IMR-90 (cell line): ENCODE measurements around the gene AFDN. TPM values are rescaled to one million over a fixed set of nuclear protein-coding genes. Genes with fewer than 3 reads are reported as not detected.

Experiments
- ATAC-seq: fragments of 200-7000 bp; cut with Tn5 transposase; 2 replicates; pipeline ENCODE4 v1.9.1; 2020; ENCODE audit warnings: low read depth, mild to moderate bottlenecking, moderate library complexity
- BruUV-seq: library from RNA; stranded (reverse); fragments of 400-500 nt; replicated peaks from 2 replicates; lab custom pipeline; 2021; lab: Mats Ljungman, UMichigan
- CTCF ChIA-PET: fragments of 300-600 bp; formaldehyde crosslinking; extraction: SDS; loops from one replicate; lab custom pipeline; 2021; ENCODE audit warnings: antibody characterized with exemption; lab: Yijun Ruan, JAX
- POLR2A ChIA-PET: fragments of 300-600 bp; sonication (Branson Sonifier 250); formaldehyde crosslinking; loops from one replicate; lab custom pipeline; 2022; ENCODE audit warnings: antibody characterized with exemption; ENCODE audit not compliant: unreplicated experiment; lab: Charles Lee
- DNase-seq: peaks from one replicate; pipeline ENCODE4 v3.0.0; 2013
- H2AFZ ChIP-seq: replicated peaks from 2 replicates; pipeline ENCODE3; 2013; ENCODE audit warnings: low read length, mild to moderate bottlenecking; ENCODE audit not compliant: poor library complexity
- H2AK5ac ChIP-seq: 2 replicates; pipeline ENCODE4 v1.6.1; 2013; ENCODE audit warnings: low read depth, low read length, inconsistent platforms
- H2AK9ac ChIP-seq: replicated peaks from 2 replicates; pipeline ENCODE3; 2013; ENCODE audit warnings: mild to moderate bottlenecking, low read depth, low read length, moderate library complexity; ENCODE audit not compliant: poor library complexity
- H2BK120ac ChIP-seq: 2 replicates; pipeline ENCODE4 v1.6.1; 2013; ENCODE audit warnings: low read depth, low read length, inconsistent platforms
- H2BK15ac ChIP-seq: 3 replicates; pipeline ENCODE4 v1.6.1; 2013; ENCODE audit warnings: low read depth, low read length, inconsistent platforms
- H2BK20ac ChIP-seq: 2 replicates; pipeline ENCODE4 v1.6.1; 2013; ENCODE audit warnings: low read depth, mild to moderate bottlenecking, inconsistent platforms, low read length, moderate library complexity
- H2BK5ac ChIP-seq: 2 replicates; pipeline ENCODE4 v1.6.1; 2013; ENCODE audit warnings: mild to moderate bottlenecking, low read depth, low read length, inconsistent platforms; ENCODE audit not compliant: poor library complexity, severe bottlenecking
- H3K14ac ChIP-seq: replicated peaks from 2 replicates; pipeline ENCODE4 v1.6.1; 2013; ENCODE audit warnings: low read depth, low read length, inconsistent platforms
- H3K18ac ChIP-seq: 2 replicates; pipeline ENCODE4 v1.6.1; 2013; ENCODE audit warnings: low read depth, low read length, control low read depth
- H3K23ac ChIP-seq: 2 replicates; pipeline ENCODE4 v1.6.1; 2013; ENCODE audit warnings: low read depth, low read length, inconsistent platforms
- H3K27ac ChIP-seq: 2 replicates; pipeline ENCODE4 v1.5.1; 2013; ENCODE audit warnings: mild to moderate bottlenecking, control low read depth, low read length; ENCODE audit not compliant: insufficient read depth
- H3K27me3 ChIP-seq: 2 replicates; pipeline ENCODE4 v1.6.1; 2013; ENCODE audit warnings: low read length; ENCODE audit not compliant: control insufficient read depth, insufficient read depth
- H3K36me3 ChIP-seq: 2 replicates; pipeline ENCODE4 v1.6.1; 2013; ENCODE audit warnings: low read length, mixed read lengths; ENCODE audit not compliant: control insufficient read depth, insufficient read depth
- H3K4ac ChIP-seq: 2 replicates; pipeline ENCODE4 v1.6.1; 2013; ENCODE audit warnings: low read depth, low read length, inconsistent platforms
- H3K4me1 ChIP-seq: 2 replicates; pipeline ENCODE4 v1.6.1; 2013; ENCODE audit warnings: low read length, mixed read lengths; ENCODE audit not compliant: control insufficient read depth, insufficient read depth
- H3K4me2 ChIP-seq: 2 replicates; pipeline ENCODE4 v1.6.1; 2013; ENCODE audit warnings: low read depth, mild to moderate bottlenecking, control low read depth, low read length, moderate library complexity
- H3K4me3 ChIP-seq: 2 replicates; pipeline ENCODE4 v1.5.1; 2013; ENCODE audit warnings: low read depth, mild to moderate bottlenecking, control low read depth, low read length, moderate library complexity; ENCODE audit not compliant: insufficient read depth
- H3K56ac ChIP-seq: 2 replicates; pipeline ENCODE4 v1.6.1; 2013; ENCODE audit warnings: low read length, inconsistent platforms; ENCODE audit not compliant: insufficient read depth; ENCODE audit errors: extremely low read depth
- H3K79me1 ChIP-seq, 2 experiments: 2 replicates each; pipeline ENCODE4 v1.6.1; 2013; ENCODE audit warnings: low read length in 2 of 2, inconsistent platforms in 1 of 2, low read depth in 1 of 2
- H3K9ac ChIP-seq: 2 replicates; pipeline ENCODE4 v1.6.1; 2013; ENCODE audit warnings: low read depth, low read length, control low read depth
- H3K9me1 ChIP-seq: 2 replicates; pipeline ENCODE4 v1.6.1; 2013; ENCODE audit warnings: low read length, inconsistent platforms; ENCODE audit not compliant: insufficient read depth
- H3K9me3 ChIP-seq: 2 replicates; pipeline ENCODE4 v1.6.1; 2013; ENCODE audit warnings: low read length; ENCODE audit not compliant: control insufficient read depth, insufficient read depth
- H4K20me1 ChIP-seq: 2 replicates; pipeline ENCODE4 v1.6.1; 2013; ENCODE audit warnings: low read length, inconsistent platforms; ENCODE audit not compliant: insufficient read depth
- H4K5ac ChIP-seq: 2 replicates; pipeline ENCODE4 v1.6.1; 2013; ENCODE audit warnings: mild to moderate bottlenecking, low read depth, low read length, control low read depth
- H4K8ac ChIP-seq, 2 experiments: 2 replicates each; pipeline ENCODE4 v1.6.1; 2013; ENCODE audit warnings: low read depth in 2 of 2, low read length in 2 of 2, control low read depth in 1 of 2, inconsistent platforms in 1 of 2
- H4K91ac ChIP-seq: 2 replicates; pipeline ENCODE4 v1.6.1; 2013; ENCODE audit warnings: low read depth, low read length, inconsistent platforms; ENCODE audit not compliant: insufficient read depth
- BHLHE40 ChIP-seq: fragments of 150-350 bp; IDR thresholded peaks from 2 replicates; pipeline ENCODE4 v1.6.1; 2016; ENCODE audit warnings: mild to moderate bottlenecking, low read depth, low read length
- CEBPB ChIP-seq: IDR thresholded peaks from 2 replicates; pipeline ENCODE4 v1.6.1; 2012; ENCODE audit warnings: low read depth, low read length, improper control_type of control experiment
- CHD1 ChIP-seq: IDR thresholded peaks from 2 replicates; pipeline ENCODE4 v1.6.1; 2012; ENCODE audit warnings: low read depth, low read length, improper control_type of control experiment
- FOS ChIP-seq: fragments of 150-350 bp; IDR thresholded peaks from 2 replicates; pipeline ENCODE4 v1.6.1; 2016; ENCODE audit warnings: low read depth, low read length
- MAFK ChIP-seq: IDR thresholded peaks from 2 replicates; pipeline ENCODE4 v1.6.1; 2012; ENCODE audit warnings: low read depth, low read length, improper control_type of control experiment
- MAZ ChIP-seq: IDR thresholded peaks from 2 replicates; pipeline ENCODE4 v1.6.1; 2012; ENCODE audit warnings: low read depth, mild to moderate bottlenecking, low read length, improper control_type of control experiment, moderate library complexity, borderline replicate concordance
- MXI1 ChIP-seq: IDR thresholded peaks from 2 replicates; pipeline ENCODE4 v1.6.1; 2012; ENCODE audit warnings: low read depth, mild to moderate bottlenecking, low read length, moderate library complexity, borderline replicate concordance
- NFE2L2 ChIP-seq: fragments of 150-350 bp; IDR thresholded peaks from 2 replicates; pipeline ENCODE4 v1.6.1; 2016; ENCODE audit warnings: low read depth, mild to moderate bottlenecking, low read length
- POLR2A ChIP-seq: IDR thresholded peaks from 2 replicates; pipeline ENCODE4 v1.6.1; 2012; ENCODE audit warnings: mild to moderate bottlenecking, low read depth, low read length
- RAD21 ChIP-seq: IDR thresholded peaks from 2 replicates; pipeline ENCODE4 v1.6.1; 2012; ENCODE audit warnings: low read length, improper control_type of control experiment
- RCOR1 ChIP-seq: IDR thresholded peaks from 2 replicates; pipeline ENCODE4 v1.6.1; 2012; ENCODE audit warnings: mild to moderate bottlenecking, low read length, improper control_type of control experiment; ENCODE audit not compliant: insufficient replicate concordance
- RFX5 ChIP-seq: IDR thresholded peaks from 2 replicates; pipeline ENCODE4 v1.8.0; 2012; ENCODE audit warnings: low read depth, mild to moderate bottlenecking, low read length, moderate library complexity
- SMC3 ChIP-seq: fragments of 150-350 bp; IDR thresholded peaks from 2 replicates; pipeline ENCODE4 v1.6.1; 2016; ENCODE audit warnings: low read depth, mild to moderate bottlenecking, antibody characterized with exemption, low read length, moderate library complexity
- USF2 ChIP-seq: fragments of 150-350 bp; IDR thresholded peaks from 2 replicates; pipeline ENCODE4 v1.6.1; 2017; ENCODE audit warnings: mild to moderate bottlenecking, antibody characterized with exemption, low read length, low read depth
- WGBS, 2 experiments: methylation state at CpG; one replicate each; pipeline versions ENCODE4 v1.1.5 to v1.1.7; 2013; ENCODE audit warnings: missing lambda C conversion rate in 2 of 2; ENCODE audit not compliant: insufficient read length in 1 of 2; ENCODE audit errors: extremely low coverage in 2 of 2; 5-methylcytosine and 5-hydroxymethylcytosine counted together
- dilution Hi-C: fragments of 300-500 bp; cut with HindIII; formaldehyde crosslinking; loops from one replicate; pipeline ENCODE4 v1.14.3; 2018; ENCODE audit warnings: low sequenced_read_pairs; ENCODE audit not compliant: unreplicated experiment
- in situ Hi-C: fragments of 300-500 bp; cut with MboI; formaldehyde crosslinking; loops from 3 replicates; pipeline ENCODE4 v1.14.3; 2019; ENCODE audit warnings: low sequenced_read_pairs, inconsistent platforms, mixed read lengths
- intact Hi-C: fragments of 100-400 bp; cut with micrococcal nuclease; formaldehyde crosslinking; loops from 2 replicates; pipeline ENCODE4 v1.10.0; 2022
- polyA plus RNA-seq, 3 experiments: library from polyadenylated mRNA; depleted of rRNA; stranded (reverse); fragments of >200 nt; gene quantifications; 2 replicates each; pipeline ENCODE4 v1.2.3, GENCODE V29; 2012; ENCODE audit warnings: low replicate concordance in 1 of 3
- total RNA-seq: library from RNA; depleted of rRNA; stranded (reverse); fragments of >200 nt; gene quantifications from 2 replicates; pipeline ENCODE4 v1.2.3, GENCODE V29; 2012
- TF ChIP-seq, protein P1 (sequence below): fragments of 150-350 bp; IDR thresholded peaks from 2 replicates; pipeline ENCODE4 v1.6.1; 2016; ENCODE audit warnings: low read depth, mild to moderate bottlenecking, low read length, moderate library complexity, borderline replicate concordance
- TF ChIP-seq, protein P2 (sequence below): conservative IDR thresholded peaks from 2 replicates; pipeline ENCODE4 v1.5.1; 2012; ENCODE audit warnings: mild to moderate bottlenecking, low read depth, low read length, improper control_type of control experiment

AFDN gene
- total and polyA plus RNA-seq, 2 of the 4 experiments (the other 2 are of a cell fraction): 11.6 to 20.8 TPM

- H3K14ac ChIP-seq: 0 out of 2 replicates have a peak overlapping the region, but pooled peaks have one; percentile 4
- H3K9me1 ChIP-seq: peaks cover 14% of the 10 kb centered on the region
- POLR2A ChIA-PET: no interaction called here
- intact Hi-C loops (loop anchor here (10.0 kb wide), 1 partner anchor 77 kb away; no protein-coding TSS in a partner anchor), in situ Hi-C loops (no loop called here), dilution Hi-C loops (no loop called here)
- H3K4me1 ChIP-seq: peaks cover 3% of the 10 kb centered on the region; the same call in 1 of the 2 replicates
- H4K20me1 ChIP-seq: no peaks in the 10 kb centered on the region
- H2AFZ ChIP-seq: no peak overlapping the region
- WGBS, 2 experiments: 100% methylated on average over 1 of the region's 6 CpGs; no CpG with 5 or more reads in 1 of the 2 experiments
- H2BK20ac ChIP-seq: no peak overlapping the region
- no peak overlapping the region for H4K91ac ChIP-seq
- no peak overlapping the region for H3K4me2 ChIP-seq
- H3K4ac ChIP-seq: no peak overlapping the region; the same call in 1 of the 2 replicates
- no peak overlapping the region; the same call in 1 of the 2 replicates for H2BK120ac ChIP-seq
- peak overlapping the region; percentile 60 for H2AK9ac ChIP-seq
- TF ChIP-seq RAD21: no peak
- TF ChIP-seq FOS: no peak
- TF ChIP-seq BHLHE40: no peak
- TF ChIP-seq CEBPB: no peak
- no peak for TF ChIP-seq SMC3
- no peak for TF ChIP-seq CHD1
- TF ChIP-seq, protein P1, sequence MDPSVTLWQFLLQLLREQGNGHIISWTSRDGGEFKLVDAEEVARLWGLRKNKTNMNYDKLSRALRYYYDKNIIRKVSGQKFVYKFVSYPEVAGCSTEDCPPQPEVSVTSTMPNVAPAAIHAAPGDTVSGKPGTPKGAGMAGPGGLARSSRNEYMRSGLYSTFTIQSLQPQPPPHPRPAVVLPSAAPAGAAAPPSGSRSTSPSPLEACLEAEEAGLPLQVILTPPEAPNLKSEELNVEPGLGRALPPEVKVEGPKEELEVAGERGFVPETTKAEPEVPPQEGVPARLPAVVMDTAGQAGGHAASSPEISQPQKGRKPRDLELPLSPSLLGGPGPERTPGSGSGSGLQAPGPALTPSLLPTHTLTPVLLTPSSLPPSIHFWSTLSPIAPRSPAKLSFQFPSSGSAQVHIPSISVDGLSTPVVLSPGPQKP: no peak
- TF ChIP-seq POLR2A: no peak
- TF ChIP-seq NFE2L2: no peak
- no peak for TF ChIP-seq RCOR1
- TF ChIP-seq, protein P2, sequence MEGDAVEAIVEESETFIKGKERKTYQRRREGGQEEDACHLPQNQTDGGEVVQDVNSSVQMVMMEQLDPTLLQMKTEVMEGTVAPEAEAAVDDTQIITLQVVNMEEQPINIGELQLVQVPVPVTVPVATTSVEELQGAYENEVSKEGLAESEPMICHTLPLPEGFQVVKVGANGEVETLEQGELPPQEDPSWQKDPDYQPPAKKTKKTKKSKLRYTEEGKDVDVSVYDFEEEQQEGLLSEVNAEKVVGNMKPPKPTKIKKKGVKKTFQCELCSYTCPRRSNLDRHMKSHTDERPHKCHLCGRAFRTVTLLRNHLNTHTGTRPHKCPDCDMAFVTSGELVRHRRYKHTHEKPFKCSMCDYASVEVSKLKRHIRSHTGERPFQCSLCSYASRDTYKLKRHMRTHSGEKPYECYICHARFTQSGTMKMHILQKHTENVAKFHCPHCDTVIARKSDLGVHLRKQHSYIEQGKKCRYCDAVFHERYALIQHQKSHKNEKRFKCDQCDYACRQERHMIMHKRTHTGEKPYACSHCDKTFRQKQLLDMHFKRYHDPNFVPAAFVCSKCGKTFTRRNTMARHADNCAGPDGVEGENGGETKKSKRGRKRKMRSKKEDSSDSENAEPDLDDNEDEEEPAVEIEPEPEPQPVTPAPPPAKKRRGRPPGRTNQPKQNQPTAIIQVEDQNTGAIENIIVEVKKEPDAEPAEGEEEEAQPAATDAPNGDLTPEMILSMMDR: no peak
- no peak for TF ChIP-seq USF2
- TF ChIP-seq MAFK: no peak
- TF ChIP-seq RFX5: no peak
- TF ChIP-seq MXI1: no peak
- no peak for TF ChIP-seq MAZ
- no peak overlapping the region for H3K9ac ChIP-seq
- peak overlapping the region; percentile 57; the same call in 1 of the 2 replicates for H2AK5ac ChIP-seq
- no peaks in the 10 kb centered on the region for H3K9me3 ChIP-seq
- 0 out of 3 replicates have a peak overlapping the region, but pooled peaks have one; percentile 13 for H2BK15ac ChIP-seq
- H3K79me1 ChIP-seq: peaks cover 0 to 13% of the 10 kb centered on the region in 2 experiments
- no peak overlapping the region for H2BK5ac ChIP-seq
- no peak for DNase-seq
- no TSS peak for BruUV-seq
- no peak overlapping the region for H4K5ac ChIP-seq
- peak overlapping the region; percentile 60; the same call in 1 of the 2 replicates for H3K23ac ChIP-seq
- no peak overlapping the region for H4K8ac ChIP-seq
- no peaks in the 10 kb centered on the region for H3K27me3 ChIP-seq
- CTCF ChIA-PET: no interaction called here
- no peak overlapping the region for H3K56ac ChIP-seq
- no peak overlapping the region for H3K27ac ChIP-seq
- H3K36me3 ChIP-seq: peaks cover 5% of the 10 kb centered on the region
- no peak for ATAC-seq
- H3K4me3 ChIP-seq: no peak overlapping the region
- no peak overlapping the region for H3K18ac ChIP-seq
Measured at GRCh38 chr6:167957626-167958025, 130.9 kb downstream of the AFDN start.
